ENCODE data around the gene CIITA.

The CIITA gene

GRCh38 chr16:10850478-10850850 is 26.5 kb upstream of the CIITA start:
- DNase-seq: no peak

DNA sequence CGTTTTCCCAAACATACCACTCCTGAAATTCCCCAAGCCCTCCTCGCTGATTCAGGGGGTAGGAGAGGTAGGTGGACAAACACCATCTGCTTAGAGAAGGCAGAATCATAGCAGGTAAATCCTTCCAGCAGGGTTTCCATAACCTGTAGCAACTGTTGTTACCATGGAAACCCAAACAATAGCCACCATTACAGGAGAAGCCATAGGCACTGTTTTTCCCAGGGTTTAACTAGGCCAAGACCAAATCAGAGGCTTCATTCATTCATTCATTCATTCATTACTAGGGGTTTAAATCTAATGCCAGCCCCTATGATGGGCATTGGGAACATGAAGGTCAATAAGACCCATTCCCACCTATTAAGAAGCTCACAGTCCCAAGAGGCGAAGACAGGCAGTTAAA is 25.5 kb upstream of the CIITA start:
- no peak for DNase-seq

DNA sequence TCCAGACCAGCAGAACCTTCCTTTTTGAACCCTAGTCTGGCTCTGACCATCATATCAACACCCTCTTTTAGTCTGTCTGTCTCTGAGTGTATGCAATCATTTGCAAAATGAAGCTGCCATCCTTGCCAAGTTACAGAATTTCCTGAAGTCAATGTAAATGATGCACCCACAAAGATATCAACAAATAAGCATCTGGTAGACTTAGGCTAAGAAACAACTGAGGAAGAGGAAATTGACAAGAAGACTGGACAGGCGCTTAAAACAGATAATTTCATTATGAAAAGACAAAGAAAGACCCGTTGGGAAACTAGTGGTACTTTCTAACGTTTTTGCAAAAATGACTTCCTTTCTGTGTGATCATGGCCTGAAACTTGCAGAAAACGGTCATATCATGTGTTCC is 24.7 kb upstream of the CIITA start:
- DNase-seq: no peak

GRCh38 chr16:10852948-10853347 is 24.1 kb upstream of the CIITA start:
- no peak for DNase-seq

DNA sequence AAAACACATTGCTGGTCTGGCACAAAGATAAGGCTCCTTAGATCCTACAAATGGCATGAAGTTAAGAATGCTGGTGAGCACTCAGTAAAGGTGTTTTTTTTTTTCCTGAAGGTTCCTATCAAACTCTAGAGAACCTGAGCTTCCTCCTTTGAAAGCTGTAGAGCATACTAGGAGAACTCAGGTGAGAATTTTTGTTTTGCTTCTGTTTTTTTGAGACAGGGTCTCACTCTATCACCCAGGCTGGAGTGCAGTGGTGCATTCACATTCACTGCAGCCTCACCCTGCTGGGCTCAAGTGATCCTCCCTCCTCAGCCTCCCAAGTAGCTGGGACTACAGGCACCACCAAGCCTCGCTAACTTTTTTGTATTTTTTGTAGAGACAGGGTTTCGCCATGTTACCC is 21.0 kb upstream of the CIITA start:
- no peak for DNase-seq

GRCh38 chr16:10858203-10858602 is 18.8 kb upstream of the CIITA start:
- DNase-seq: no peak

- no peak for DNase-seq
Observed at GRCh38 chr16:10859020-10859419, 18.0 kb upstream of the CIITA start.

- no peak for DNase-seq
Observed at GRCh38 chr16:10859658-10860057, 17.3 kb upstream of the CIITA start.

- DNase-seq: no peak
Observed at GRCh38 chr16:10862438-10862837, 14.6 kb upstream of the CIITA start.

- DNase-seq: no peak
Observed at GRCh38 chr16:10865991-10866966, 10.7 kb upstream of the CIITA start.

DNA sequence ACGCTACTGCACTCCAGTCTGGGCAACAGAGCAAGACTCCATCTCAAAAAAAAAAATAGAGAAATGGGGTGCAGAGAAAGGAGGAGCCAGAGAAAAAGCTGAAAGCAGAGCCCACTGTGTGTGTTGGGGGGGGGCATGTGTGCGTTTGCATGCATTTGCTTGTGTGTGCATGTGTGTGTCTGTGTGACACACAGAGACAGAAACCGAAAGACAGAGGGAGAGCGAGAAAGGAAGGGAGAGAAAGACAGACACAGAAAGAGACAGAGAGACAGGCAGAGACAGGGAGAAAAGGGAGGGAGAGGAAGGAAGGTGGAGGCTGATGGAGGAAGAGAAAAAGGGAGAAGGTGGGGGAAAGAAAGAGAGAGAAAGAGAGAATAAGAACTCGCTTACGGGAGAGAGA is 9.8 kb upstream of the CIITA start:
- DNase-seq: no peak

GRCh38 chr16:10868104-10868595 is 8.9 kb upstream of the CIITA start:
- DNase-seq: no peak

DNA sequence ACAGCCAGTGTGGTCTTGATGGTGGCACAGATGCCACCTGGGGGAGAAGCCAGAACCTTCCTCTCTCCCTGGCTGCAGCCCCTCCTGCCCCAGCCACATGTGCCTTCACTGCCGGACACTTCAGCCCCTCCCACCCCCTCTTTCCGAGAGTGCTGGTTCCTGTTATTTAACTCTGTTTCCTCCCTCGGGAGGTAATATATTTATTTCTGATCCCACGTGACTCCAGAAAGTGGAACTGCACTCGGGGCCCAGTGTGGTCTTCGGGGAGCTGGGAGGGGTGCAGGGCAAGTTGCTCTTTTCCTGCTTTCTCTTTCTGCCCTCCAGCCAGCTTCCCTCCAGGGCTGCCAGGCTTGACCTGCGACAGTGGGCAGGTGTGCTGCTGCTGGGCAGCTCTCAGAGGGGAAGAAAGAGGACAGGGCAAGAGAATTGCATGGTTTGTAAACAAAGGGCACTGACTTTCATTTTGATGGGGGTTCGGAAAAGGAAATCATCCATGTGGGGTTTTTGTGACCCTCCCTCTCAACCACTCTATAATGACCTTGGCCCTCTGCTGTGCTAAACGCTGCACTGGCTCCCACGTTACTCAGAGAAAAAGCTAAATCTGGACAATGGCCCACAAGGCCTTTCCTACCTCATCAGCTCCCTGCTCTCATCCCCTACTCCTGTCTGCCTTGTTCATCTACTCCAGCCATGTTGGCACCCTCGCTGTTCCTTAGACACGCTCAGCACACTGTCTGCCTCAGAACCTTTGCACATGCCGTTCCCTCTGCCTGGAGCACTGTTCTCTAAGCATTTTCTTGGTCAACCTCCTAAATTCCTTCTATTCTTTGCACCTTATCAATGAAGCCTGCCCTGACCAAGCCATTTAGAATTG is 8.2 kb upstream of the CIITA start:
- no peak for DNase-seq

DNA sequence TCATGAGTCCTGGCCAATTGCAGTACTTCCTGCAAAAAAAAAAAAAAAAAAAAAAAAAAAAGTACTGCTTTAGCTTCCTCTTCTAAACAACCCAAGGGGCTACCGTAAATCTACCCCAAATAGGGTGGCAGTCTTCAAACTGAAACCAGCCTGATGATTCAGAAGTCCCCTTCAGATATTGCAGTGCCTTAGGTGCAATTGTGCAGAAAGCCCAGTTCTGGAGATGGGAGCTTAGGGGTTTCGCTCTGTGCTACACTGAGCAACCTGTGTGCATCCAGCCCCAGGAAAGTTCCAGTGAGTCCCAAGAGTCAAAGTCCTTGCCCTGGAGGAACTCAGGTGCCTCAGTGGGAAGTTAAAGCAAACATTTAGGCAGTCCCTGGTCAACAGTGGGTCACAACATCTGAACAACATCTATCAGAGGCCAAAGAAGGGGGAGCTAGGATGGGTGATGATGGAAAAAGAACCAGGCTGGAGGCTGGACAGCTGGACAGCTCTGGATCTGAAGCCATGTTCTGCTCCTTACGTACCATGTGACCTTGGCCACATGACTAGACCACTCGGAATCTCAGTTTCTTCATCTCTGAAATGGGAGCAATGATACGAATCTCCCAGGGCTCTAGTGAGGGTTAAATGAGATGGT is 6.7 kb upstream of the CIITA start:
- no peak for DNase-seq

DNA sequence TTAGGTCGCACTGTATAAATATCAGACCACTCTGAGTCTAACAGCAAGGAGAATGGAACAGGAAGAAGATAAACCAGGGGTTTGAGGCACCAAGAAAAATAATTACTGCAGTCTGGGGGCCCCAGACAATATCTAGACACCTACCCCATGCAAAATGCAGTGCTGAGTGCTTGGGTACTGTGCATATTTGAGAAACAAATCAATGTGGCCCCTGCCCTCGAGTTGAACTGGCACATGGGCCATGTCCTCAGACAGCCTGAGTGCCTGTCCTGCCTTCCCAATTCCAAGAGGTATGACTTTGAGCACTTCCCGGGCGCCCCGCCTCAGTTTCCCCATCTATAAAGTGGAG is 6.2 kb upstream of the CIITA start:
- DNase-seq: no peak

DNA sequence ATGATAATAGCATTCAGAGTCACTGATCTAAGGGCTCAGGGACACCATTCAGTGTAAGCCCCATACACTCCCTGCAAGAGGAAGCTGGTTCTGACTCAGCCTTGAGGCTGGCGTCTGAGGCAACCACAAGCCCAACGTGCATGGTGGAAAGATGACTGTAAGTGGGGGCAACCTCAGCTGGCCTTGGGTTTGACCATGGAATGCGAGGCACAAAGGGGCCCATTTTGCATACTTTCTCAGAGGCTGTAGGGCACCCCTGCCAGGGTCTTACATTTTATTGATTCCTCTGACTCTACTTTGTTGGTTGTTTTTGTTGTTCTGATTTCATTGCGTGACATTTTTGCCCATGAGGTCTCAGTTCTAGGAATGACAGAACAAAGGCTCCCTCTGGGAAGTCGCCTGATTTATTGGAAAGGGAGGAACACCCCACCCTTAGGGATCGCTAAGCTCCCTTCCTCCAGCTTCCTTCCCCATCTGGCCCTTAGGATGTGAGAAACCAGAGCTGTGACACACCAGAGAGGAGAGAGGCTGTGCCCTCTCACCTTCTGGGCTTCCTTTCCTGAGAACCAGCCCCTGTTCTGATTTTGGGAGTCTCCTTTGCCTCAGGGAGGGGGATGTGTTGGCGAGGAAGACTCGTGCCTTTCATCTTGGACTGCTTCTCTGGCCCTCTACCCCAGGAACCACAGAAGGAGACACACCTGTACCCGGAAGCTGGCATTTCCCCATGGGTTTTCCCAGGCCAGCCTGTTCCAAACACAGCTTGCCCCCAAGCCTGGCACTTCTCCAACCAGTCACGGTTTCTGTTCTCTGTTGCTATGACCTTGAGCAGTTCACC is 5.6 kb upstream of the CIITA start:
- DNase-seq: no peak

DNA sequence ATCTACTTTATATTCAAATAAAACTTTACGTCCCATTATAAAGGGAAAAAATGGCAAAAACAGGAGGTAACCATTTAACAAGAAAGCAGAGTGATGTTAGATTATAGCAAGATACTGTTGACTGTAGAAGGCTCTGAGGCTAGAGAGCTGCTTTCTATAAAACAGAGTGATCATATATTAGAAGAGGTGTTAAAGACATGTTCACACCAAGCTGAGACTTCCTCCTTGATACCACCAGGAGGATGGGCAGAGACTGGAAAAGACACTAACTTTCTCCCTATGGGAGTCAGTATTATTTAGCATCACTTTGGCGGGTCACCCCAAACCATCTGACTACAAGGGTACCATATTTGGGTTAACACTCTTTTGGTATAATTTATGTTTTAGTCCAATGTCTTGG is 687 bp upstream of the CIITA start:
- DNase-seq: no peak

GRCh38 chr16:10877472-10877946 is 507 bp downstream of the CIITA start:
- no peak for DNase-seq

GRCh38 chr16:10878328-10878643 is 1.3 kb downstream of the CIITA start:
- no peak for DNase-seq

DNA sequence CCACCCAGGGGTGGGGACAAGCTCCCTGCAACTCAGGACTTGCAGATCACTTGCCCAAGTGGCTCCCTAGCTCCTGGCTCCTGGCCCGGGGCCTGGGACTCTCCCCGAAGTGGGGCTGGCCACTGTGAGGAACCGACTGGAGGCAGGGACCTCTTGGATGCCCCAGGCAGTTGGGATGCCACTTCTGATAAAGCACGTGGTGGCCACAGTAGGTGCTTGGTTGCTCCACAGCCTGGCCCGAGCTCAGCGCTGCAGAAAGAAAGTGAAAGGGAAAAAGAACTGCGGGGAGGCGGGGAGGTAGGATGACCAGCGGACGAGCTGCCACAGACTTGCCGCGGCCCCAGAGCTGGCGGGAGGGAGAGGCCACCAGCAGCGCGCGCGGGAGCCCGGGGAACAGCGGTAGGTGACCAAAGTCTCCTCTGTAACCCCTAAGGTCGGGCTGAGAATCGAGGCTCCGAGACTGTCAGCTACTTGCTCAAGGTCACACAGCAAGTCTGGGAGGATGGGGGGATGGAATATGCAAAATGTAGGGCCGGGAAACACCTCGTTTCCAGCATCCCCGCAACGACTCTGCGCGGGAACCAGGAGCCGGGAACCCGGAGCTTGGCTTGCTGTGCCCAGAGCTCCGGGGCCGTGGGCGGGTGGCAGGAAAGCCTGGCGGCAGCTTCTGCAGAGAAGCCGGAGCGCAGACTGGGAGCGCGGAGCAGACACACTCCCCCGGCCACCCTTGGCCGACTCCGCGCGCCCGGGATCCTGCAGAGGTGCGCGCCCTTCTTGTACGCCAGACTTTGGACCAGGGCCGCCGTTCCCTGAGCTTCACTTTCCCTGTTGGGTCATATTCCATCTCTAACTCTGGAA is 1.9 kb downstream of the CIITA start:
- DNase-seq: no peak

Data from cortex of kidney (tissue), 1 donor.